GM12878 (cell line): ENCODE measurements around the gene NPIPB6. TPM values are rescaled to one million over a fixed set of nuclear protein-coding genes. Genes with fewer than 3 reads are reported as not detected.

Source experiments
- ATAC-seq: fragments of 200-7000 bp; cut with Tn5 transposase; 3 replicates; pipeline ENCODE4 v1.9.1; 2020; ENCODE audit warnings: mild to moderate bottlenecking, moderate library complexity
- BruUV-seq: library from RNA; stranded (reverse); fragments of 400-500 nt; replicated peaks from 2 replicates; lab custom pipeline; 2021; lab: Mats Ljungman, UMichigan
- CTCF ChIA-PET: fragments of 300-600 bp; sonication (Branson Sonifier 250); formaldehyde crosslinking; extraction: SDS; loops from one replicate; lab custom pipeline; 2021; ENCODE audit warnings: inconsistent platforms; lab: Yijun Ruan, JAX
- POLR2A ChIA-PET: fragments of 350-600 bp; formaldehyde crosslinking; extraction: SDS; loops from one replicate; lab custom pipeline; 2021; ENCODE audit warnings: inconsistent platforms; lab: Charles Lee
- RAD21 ChIA-PET: fragments of 300-600 bp; sonication (Branson Sonifier 250); formaldehyde crosslinking; loops from one replicate; lab custom pipeline; 2023; ENCODE audit warnings: antibody characterized with exemption; ENCODE audit not compliant: unreplicated experiment; lab: Charles Lee
- SMC1A ChIA-PET: fragments of 300-600 bp; sonication (Branson Sonifier 250); formaldehyde crosslinking; loops from one replicate; lab custom pipeline; 2023; ENCODE audit not compliant: unreplicated experiment, uncharacterized antibody; lab: Charles Lee
- DNase-seq: peaks from one replicate; pipeline ENCODE4 v3.0.0-alpha.2; 2011; ENCODE audit warnings: low read depth, low spot score
- FAIRE-seq: peaks from 3 replicates; lab custom pipeline; 2011; peaks lifted over from hg19 to GRCh38; lab: Jason Lieb, UNC
- H2AFZ ChIP-seq: 2 replicates; pipeline ENCODE4 v1.6.0; 2011; ENCODE audit warnings: low read depth, low read length, control low read depth; ENCODE audit not compliant: control insufficient read depth
- H3K27ac ChIP-seq: 2 replicates; pipeline ENCODE4 v1.5.1; 2011; ENCODE audit warnings: control low read depth; ENCODE audit not compliant: control insufficient read depth, insufficient read depth
- H3K27me3 ChIP-seq, 2 experiments: replicated peaks in 1 of 2; 2 replicates each; pipeline versions ENCODE4 v1.6.0 to v1.6.1; 2011; ENCODE audit warnings: low read length in 1 of 2; ENCODE audit not compliant: control insufficient read depth in 2 of 2, insufficient read depth in 2 of 2
- H3K36me3 ChIP-seq, 2 experiments: 2 replicates each; pipeline ENCODE4 v1.5.1; 2011; ENCODE audit warnings: low read length in 1 of 2; ENCODE audit not compliant: control insufficient read depth in 2 of 2, insufficient read depth in 2 of 2
- H3K4me1 ChIP-seq: 2 replicates; pipeline ENCODE4 v1.6.1; 2011; ENCODE audit warnings: mild to moderate bottlenecking, low read length, moderate library complexity, mixed read lengths; ENCODE audit not compliant: control insufficient read depth, insufficient read depth
- H3K4me2 ChIP-seq: 2 replicates; pipeline ENCODE4 v1.6.0; 2011; ENCODE audit warnings: control low read depth; ENCODE audit not compliant: control insufficient read depth, insufficient read depth
- H3K4me3 ChIP-seq: fragments of 200-600 bp; sonication (generic); 2 replicates; pipeline ENCODE4 v1.5.1; 2016
- H3K79me2 ChIP-seq: 2 replicates; pipeline ENCODE4 v1.6.0; 2011; ENCODE audit warnings: low read length; ENCODE audit not compliant: control insufficient read depth, insufficient read depth
- H3K9ac ChIP-seq: 2 replicates; pipeline ENCODE4 v1.8.0; 2011; ENCODE audit warnings: low read length, control low read depth, mixed read lengths; ENCODE audit not compliant: control insufficient read depth, insufficient read depth
- H3K9me3 ChIP-seq: replicated peaks from 3 replicates; pipeline ENCODE4 v1.5.1; 2011; ENCODE audit warnings: mild to moderate bottlenecking, low read length; ENCODE audit not compliant: control insufficient read depth, insufficient read depth
- H4K20me1 ChIP-seq: 2 replicates; pipeline ENCODE4 v1.6.0; 2011; ENCODE audit not compliant: control insufficient read depth, insufficient read depth
- IRF4 ChIP-seq: IDR thresholded peaks from 2 replicates; pipeline ENCODE4 v1.6.1; 2011; ENCODE audit warnings: low read depth, low read length
- KAT2A ChIP-seq: conservative IDR thresholded peaks from 2 replicates; pipeline ENCODE4 v1.6.1; 2011; ENCODE audit warnings: low read depth, low read length; ENCODE audit not compliant: control insufficient read depth
- NFYA ChIP-seq: IDR thresholded peaks from 2 replicates; pipeline ENCODE4 v1.6.1; 2011; ENCODE audit warnings: low read depth, mild to moderate bottlenecking, low read length, improper control_type of control experiment, borderline replicate concordance
- PML ChIP-seq: IDR thresholded peaks from 2 replicates; pipeline ENCODE4 v1.6.1; 2012; ENCODE audit warnings: low read length, inconsistent platforms
- RELA ChIP-seq: fragments of 450-650 bp; IDR thresholded peaks from 2 replicates; pipeline ENCODE4 v1.8.0; 2014; ENCODE audit warnings: borderline replicate concordance; ENCODE audit not compliant: partially characterized antibody
- RFX5 ChIP-seq: IDR thresholded peaks from 2 replicates; pipeline ENCODE4 v1.6.1; 2011; ENCODE audit warnings: low read depth, low read length, improper control_type of control experiment
- ZNF24 ChIP-seq: fragments of 450-650 bp; IDR thresholded peaks from 2 replicates; pipeline ENCODE4 v1.6.1; 2017; ENCODE audit warnings: antibody characterized with exemption, mild to moderate bottlenecking
- WGBS: methylation state at CpG from one replicate; pipeline ENCODE4 v1.1.6; 2016; ENCODE audit warnings: low lambda C conversion rate; ENCODE audit not compliant: insufficient replicate concordance, insufficient coverage; ENCODE audit errors: missing lambda C conversion rate; 5-methylcytosine and 5-hydroxymethylcytosine counted together
- in situ Hi-C: fragments of 300-500 bp; cut with MboI; formaldehyde crosslinking; loops from 9 replicates; pipeline ENCODE4 v1.14.3; 2018; ENCODE audit warnings: mixed read lengths
- intact Hi-C: fragments of 100-400 bp; cut with micrococcal nuclease; formaldehyde crosslinking; loops from one replicate; pipeline ENCODE4 v1.14.2; 2022; ENCODE audit not compliant: unreplicated experiment
- polyA plus RNA-seq, 11 experiments: library from polyadenylated mRNA; depleted of rRNA in 4 of 11; unstranded in 6 of 11; stranded (reverse) in 5 of 11; fragments of >200 nt; fragmentation: Nextera tagmentation in 4 of 11; fragmentation: Illumina TruSeq in 1 of 11; extraction: Ambion mirVana in 4 of 11; extraction: Trizol in 1 of 11; gene quantifications; 1 replicate in 1 of 11; 2 replicates in 10 of 11; pipeline versions ENCODE4 v1.2.1 to v1.2.3, GENCODE V29; 2011 to 2016; ENCODE audit warnings: inconsistent platforms in 2 of 11, missing spikeins in 2 of 11, low read depth in 1 of 11
- total RNA-seq, 4 experiments: library from RNA; depleted of rRNA in 3 of 4; stranded (reverse); fragments of >200 nt in 3 of 4; fragmentation: Illumina TruSeq in 1 of 4; extraction: Trizol in 1 of 4; gene quantifications; 2 replicates each; pipeline versions ENCODE4 v1.2.1 to v1.2.3, GENCODE V29; 2013 to 2021
- TF ChIP-seq, protein P1 (sequence below): fragments of 450-650 bp; conservative IDR thresholded peaks from 2 replicates; pipeline ENCODE4 v1.6.1; 2017; ENCODE audit warnings: mild to moderate bottlenecking, moderate library complexity
- TF ChIP-seq, protein P2 (sequence below): fragments of 450-650 bp; IDR thresholded peaks from 2 replicates; pipeline ENCODE4 v1.6.1; 2017; ENCODE audit warnings: mild to moderate bottlenecking, moderate library complexity

Gene NPIPB6
- total and polyA plus RNA-seq, 10 of the 15 experiments (the other 5 are each of a cell fraction or from before 2014, with no cell fraction given): 0.24 to 0.76 (median 0.44) TPM; not detected in 5

DNA sequence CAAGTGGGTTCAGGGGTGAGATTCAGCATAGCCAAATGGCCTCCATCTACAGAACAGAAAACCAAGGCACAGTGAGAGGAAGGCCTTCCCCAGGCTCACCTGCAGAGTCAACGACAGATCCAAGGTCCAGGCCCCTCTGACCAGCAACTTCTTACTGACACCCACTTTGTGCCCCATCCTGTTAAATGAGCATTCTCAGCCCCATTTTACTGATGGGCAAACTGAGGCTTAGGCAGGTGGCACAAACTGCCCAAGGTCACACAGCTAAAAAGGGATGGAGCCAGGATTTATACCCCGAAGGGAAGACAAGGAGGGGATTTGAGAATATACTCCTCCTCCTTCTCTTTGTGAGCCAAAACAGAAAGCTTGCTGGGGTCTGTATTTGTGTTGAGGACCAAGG, 61.7 kb downstream of the NPIPB6 start:
- ChIA-PET POLR2A (no interaction called here), SMC1A (no interaction called here), CTCF (no interaction called here)
- Histone ChIP-seq H3K36me3 (no peaks in the 10 kb centered on the region), H3K4me3 (no peak overlapping the region), H4K20me1 (no peaks in the 10 kb centered on the region), H2AFZ (no peak overlapping the region), H3K9me3 (no peaks in the 10 kb centered on the region), H3K27me3 (peaks cover 0 to 3% of the 10 kb centered on the region in 2 experiments; a peak in 3 of 4 replicates), H3K9ac (no peak overlapping the region), H3K4me2 (no peak overlapping the region), H3K27ac (no peak overlapping the region)
- DNase-seq (no peak), FAIRE-seq (no peak), ATAC-seq (no peak)
- 14% methylated on average over 2 of the region's 2 CpGs for WGBS
- BruUV-seq: no TSS peak
- in situ Hi-C loops (no loop called here), intact Hi-C loops (no loop called here)
- TF ChIP-seq ZNF24 (no peak), RFX5 (no peak), KAT2A (no peak), RELA (no peak), PML (no peak), IRF4 (no peak), NFYA (no peak)
- TF ChIP-seq, protein P1, sequence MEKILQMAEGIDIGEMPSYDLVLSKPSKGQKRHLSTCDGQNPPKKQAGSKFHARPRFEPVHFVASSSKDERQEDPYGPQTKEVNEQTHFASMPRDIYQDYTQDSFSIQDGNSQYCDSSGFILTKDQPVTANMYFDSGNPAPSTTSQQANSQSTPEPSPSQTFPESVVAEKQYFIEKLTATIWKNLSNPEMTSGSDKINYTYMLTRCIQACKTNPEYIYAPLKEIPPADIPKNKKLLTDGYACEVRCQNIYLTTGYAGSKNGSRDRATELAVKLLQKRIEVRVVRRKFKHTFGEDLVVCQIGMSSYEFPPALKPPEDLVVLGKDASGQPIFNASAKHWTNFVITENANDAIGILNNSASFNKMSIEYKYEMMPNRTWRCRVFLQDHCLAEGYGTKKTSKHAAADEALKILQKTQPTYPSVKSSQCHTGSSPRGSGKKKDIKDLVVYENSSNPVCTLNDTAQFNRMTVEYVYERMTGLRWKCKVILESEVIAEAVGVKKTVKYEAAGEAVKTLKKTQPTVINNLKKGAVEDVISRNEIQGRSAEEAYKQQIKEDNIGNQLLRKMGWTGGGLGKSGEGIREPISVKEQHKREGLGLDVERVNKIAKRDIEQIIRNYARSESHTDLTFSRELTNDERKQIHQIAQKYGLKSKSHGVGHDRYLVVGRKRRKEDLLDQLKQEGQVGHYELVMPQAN: no peak
- TF ChIP-seq, protein P2, sequence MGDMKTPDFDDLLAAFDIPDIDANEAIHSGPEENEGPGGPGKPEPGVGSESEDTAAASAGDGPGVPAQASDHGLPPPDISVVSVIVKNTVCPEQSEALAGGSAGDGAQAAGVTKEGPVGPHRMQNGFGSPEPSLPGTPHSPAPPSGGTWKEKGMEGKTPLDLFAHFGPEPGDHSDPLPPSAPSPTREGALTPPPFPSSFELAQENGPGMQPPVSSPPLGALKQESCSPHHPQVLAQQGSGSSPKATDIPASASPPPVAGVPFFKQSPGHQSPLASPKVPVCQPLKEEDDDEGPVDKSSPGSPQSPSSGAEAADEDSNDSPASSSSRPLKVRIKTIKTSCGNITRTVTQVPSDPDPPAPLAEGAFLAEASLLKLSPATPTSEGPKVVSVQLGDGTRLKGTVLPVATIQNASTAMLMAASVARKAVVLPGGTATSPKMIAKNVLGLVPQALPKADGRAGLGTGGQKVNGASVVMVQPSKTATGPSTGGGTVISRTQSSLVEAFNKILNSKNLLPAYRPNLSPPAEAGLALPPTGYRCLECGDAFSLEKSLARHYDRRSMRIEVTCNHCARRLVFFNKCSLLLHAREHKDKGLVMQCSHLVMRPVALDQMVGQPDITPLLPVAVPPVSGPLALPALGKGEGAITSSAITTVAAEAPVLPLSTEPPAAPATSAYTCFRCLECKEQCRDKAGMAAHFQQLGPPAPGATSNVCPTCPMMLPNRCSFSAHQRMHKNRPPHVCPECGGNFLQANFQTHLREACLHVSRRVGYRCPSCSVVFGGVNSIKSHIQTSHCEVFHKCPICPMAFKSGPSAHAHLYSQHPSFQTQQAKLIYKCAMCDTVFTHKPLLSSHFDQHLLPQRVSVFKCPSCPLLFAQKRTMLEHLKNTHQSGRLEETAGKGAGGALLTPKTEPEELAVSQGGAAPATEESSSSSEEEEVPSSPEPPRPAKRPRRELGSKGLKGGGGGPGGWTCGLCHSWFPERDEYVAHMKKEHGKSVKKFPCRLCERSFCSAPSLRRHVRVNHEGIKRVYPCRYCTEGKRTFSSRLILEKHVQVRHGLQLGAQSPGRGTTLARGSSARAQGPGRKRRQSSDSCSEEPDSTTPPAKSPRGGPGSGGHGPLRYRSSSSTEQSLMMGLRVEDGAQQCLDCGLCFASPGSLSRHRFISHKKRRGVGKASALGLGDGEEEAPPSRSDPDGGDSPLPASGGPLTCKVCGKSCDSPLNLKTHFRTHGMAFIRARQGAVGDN: no peak
- TF ChIP-seq, all 136 proteins: peak for 0
- Histone ChIP-seq H3K4me1 (no peaks in the 10 kb centered on the region), H3K79me2 (no peaks in the 10 kb centered on the region)
- RAD21 ChIA-PET: no interaction called here
